ENCODE data around the gene ATP5MC2.

Gene ATP5MC2

DNA sequence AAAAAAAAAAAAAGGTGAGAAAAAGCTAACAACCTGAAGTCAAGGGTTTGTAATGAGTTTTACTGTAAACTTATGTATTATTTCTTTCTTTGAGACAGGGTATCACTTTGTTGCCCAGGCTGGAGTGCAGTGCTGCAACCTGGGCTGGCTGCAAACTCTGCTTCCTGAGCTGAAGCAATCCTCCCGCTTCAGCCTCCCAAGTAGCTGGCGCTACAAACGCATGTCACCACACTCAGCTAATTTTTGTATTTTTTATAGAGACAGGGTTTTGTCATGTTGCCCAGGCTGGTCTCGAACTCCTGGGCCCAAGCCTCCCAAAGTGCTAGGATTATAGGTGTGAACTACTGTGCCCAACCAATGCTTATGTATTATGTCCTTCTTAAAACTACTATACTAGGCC, 58.9 kb downstream of the ATP5MC2 start:
- peaks cover 37% of the 10 kb centered on the region for H3K79me2 ChIP-seq (ENCODE audit: low read length)
- no peak overlapping the region for H3K4me3 ChIP-seq (ENCODE audit: low read length)
- H3K27me3 ChIP-seq (ENCODE audit: low read depth, low read length), result no peaks in the 10 kb centered on the region
- H3K9ac ChIP-seq (ENCODE audit: low read length), result no peak overlapping the region
- no peaks in the 10 kb centered on the region for H4K20me1 ChIP-seq (ENCODE audit: insufficient read depth, low read length)
- H3K27ac ChIP-seq (ENCODE audit: low read length), result no peak overlapping the region
- H3K4me2 ChIP-seq (ENCODE audit: low read length), result no peak overlapping the region
- no peaks in the 10 kb centered on the region for H3K36me3 ChIP-seq (replicated peaks; ENCODE audit: low read depth, low read length)
- no peaks in the 10 kb centered on the region for H3K9me3 ChIP-seq (ENCODE audit: insufficient read depth, low read length)
- peaks cover 16% of the 10 kb centered on the region; the same call in 1 of the 2 replicates for H3K4me1 ChIP-seq (ENCODE audit: low read length)
- no peak for TF ChIP-seq CTCF (IDR thresholded peaks at IDR 0.05; ENCODE audit: low read depth, low read length)
- no peak for TF ChIP-seq EZH2phosphoT487 (IDR thresholded peaks at IDR 0.05; ENCODE audit: low read depth)
- no peak overlapping the region for H2AFZ ChIP-seq (ENCODE audit: low read depth, low read length)
